Karpas-422 (cell line): ENCODE measurements around the gene BTBD16. TPM values are rescaled to one million over a fixed set of nuclear protein-coding genes. Genes with fewer than 3 reads are reported as not detected.

Source experiments
- DNase-seq: peaks from one replicate; pipeline ENCODE4 v3.0.0-alpha.2; 2015
- H2AFZ ChIP-seq: fragments of 200-600 bp; sonication (generic); 2 replicates; pipeline ENCODE4 v1.6.1; 2014; ENCODE audit warnings: antibody characterized with exemption, low read length, mixed read lengths
- H3K27ac ChIP-seq: fragments of 200-600 bp; sonication (generic); 2 replicates; pipeline ENCODE4 v1.5.1; 2014; ENCODE audit warnings: mild to moderate bottlenecking, low read length, moderate library complexity
- H3K27me3 ChIP-seq: fragments of 200-600 bp; sonication (generic); 2 replicates; pipeline ENCODE4 v1.6.1; 2014; ENCODE audit warnings: low read length, mixed read lengths
- H3K36me3 ChIP-seq: fragments of 200-600 bp; sonication (generic); 2 replicates; pipeline ENCODE4 v1.6.1; 2014; ENCODE audit warnings: low read length, mixed read lengths; ENCODE audit not compliant: insufficient read depth
- H3K4me1 ChIP-seq: fragments of 200-600 bp; sonication (generic); 2 replicates; pipeline ENCODE4 v1.6.1; 2014; ENCODE audit warnings: mild to moderate bottlenecking, low read length, mixed read lengths
- H3K4me2 ChIP-seq: fragments of 200-600 bp; sonication (generic); 2 replicates; pipeline ENCODE4 v1.6.1; 2014; ENCODE audit warnings: low read length, low read depth, mild to moderate bottlenecking; ENCODE audit not compliant: poor library complexity, severe bottlenecking
- H3K4me3 ChIP-seq: fragments of 200-600 bp; sonication (generic); 2 replicates; pipeline ENCODE4 v1.5.1; 2014; ENCODE audit warnings: mild to moderate bottlenecking, antibody characterized with exemption, low read length, mixed read lengths
- H3K79me2 ChIP-seq: fragments of 200-600 bp; sonication (generic); 2 replicates; pipeline ENCODE4 v1.6.1; 2014; ENCODE audit warnings: mild to moderate bottlenecking, low read length, mixed read lengths
- H3K9ac ChIP-seq: fragments of 200-600 bp; sonication (generic); 2 replicates; pipeline ENCODE4 v1.6.0; 2014; ENCODE audit warnings: low read length
- H3K9me2 ChIP-seq: fragments of 200-600 bp; sonication (generic), shearing (Covaris generic); replicated peaks from 2 replicates; pipeline ENCODE4 v1.6.0; 2014; ENCODE audit warnings: mild to moderate bottlenecking, low read length, moderate library complexity; ENCODE audit not compliant: insufficient read depth
- H3K9me3 ChIP-seq: fragments of 300-700, 200-600 bp; sonication (generic); 2 replicates; pipeline ENCODE4 v1.6.1; 2014; ENCODE audit warnings: low read length, mixed read lengths
- H4K20me1 ChIP-seq: fragments of 200-600 bp; sonication (generic); 2 replicates; pipeline ENCODE4 v1.6.1; 2014; ENCODE audit warnings: mild to moderate bottlenecking, antibody characterized with exemption, low read length, low read depth; ENCODE audit not compliant: insufficient read depth
- total RNA-seq: library from RNA; depleted of rRNA; stranded (reverse); fragments of >200 nt; shearing (Covaris generic); gene quantifications from 2 replicates; pipeline ENCODE4 v1.2.3, GENCODE V29; 2014; ENCODE audit warnings: low replicate concordance

BTBD16 gene
- total RNA-seq, 1 experiment from 2014 or later, result not detected

DNA sequence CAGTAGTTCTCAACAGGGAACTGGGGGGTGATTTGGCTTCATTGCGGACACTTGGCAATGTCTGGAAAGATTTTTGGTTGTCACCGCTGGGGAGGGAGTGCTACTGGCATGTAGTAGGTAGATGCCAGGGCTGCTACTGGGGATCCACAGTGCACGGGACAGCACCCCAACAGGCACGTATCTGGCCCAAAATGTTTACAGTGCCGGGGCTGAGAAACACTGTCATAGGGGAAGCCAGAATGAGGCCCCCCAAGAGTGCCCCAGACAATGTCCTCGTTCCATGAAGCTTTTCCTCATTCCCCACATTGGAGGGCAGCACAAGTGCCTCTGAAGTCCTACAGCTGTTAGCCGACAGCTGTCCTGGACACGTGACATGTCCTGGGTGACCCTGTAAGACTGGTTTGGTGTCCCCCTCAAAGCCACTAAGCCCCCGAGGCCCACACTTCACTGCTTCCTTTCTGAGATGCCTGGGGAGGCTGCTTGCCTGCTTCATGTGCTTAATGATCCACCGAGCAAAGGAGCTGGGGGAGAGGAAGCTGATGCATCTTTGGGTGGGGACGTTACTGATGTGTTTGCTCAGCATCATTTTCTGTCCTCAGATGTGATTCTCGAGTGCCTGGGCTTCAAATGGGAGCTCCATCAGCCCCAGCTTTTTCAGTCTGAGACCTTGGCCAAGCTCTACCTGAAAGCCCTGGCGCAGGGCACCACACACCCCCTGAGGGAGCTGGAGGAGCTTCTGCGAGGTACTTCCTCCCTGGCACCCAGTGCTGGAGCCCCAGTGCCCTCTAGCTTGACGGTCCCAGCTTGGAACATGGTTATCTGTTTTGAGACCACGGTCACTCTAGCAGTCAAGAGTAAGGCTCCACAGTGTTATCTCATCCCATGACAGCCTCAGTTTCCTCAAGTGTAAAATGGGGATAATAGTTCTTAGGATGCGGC is 14.7 kb downstream of the BTBD16 start:
- Histone ChIP-seq H3K4me1 (no peaks in the 10 kb centered on the region), H3K27ac (no peak overlapping the region), H3K27me3 (no peaks in the 10 kb centered on the region), H3K79me2 (no peaks in the 10 kb centered on the region), H3K4me3 (no peak overlapping the region), H3K9me3 (no peaks in the 10 kb centered on the region), H2AFZ (no peak overlapping the region), H4K20me1 (no peaks in the 10 kb centered on the region), H3K9me2 (no peaks in the 10 kb centered on the region), H3K36me3 (no peaks in the 10 kb centered on the region), H3K9ac (no peak overlapping the region), H3K4me2 (no peak overlapping the region)
- no peak for DNase-seq

DNA sequence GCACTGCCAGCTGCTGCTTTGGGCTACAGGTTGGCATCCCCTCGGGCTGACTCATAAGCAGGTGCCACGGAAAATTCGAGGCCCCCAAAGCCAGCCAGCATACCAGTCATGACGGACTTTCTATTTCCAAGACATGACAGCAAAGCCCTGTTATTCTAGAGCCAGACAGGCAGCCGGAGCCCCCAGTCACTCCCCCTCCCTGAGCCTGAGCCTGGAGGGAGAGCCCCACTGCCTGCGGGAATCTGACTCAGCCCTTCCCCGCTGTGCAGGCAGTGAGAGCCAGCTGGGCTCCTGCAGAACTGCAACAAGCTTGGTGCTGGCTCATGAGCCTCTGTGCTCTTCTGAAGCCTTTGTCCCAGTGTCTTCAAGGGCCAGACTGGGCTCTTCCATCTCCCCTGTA is 15.8 kb downstream of the BTBD16 start:
- Histone ChIP-seq H3K9me2 (no peaks in the 10 kb centered on the region), H3K79me2 (no peaks in the 10 kb centered on the region), H3K9ac (no peak overlapping the region), H3K4me2 (no peak overlapping the region), H3K27ac (no peak overlapping the region), H2AFZ (no peak overlapping the region), H3K4me1 (no peaks in the 10 kb centered on the region), H3K27me3 (no peaks in the 10 kb centered on the region), H4K20me1 (no peaks in the 10 kb centered on the region), H3K9me3 (no peaks in the 10 kb centered on the region), H3K36me3 (no peaks in the 10 kb centered on the region), H3K4me3 (no peak overlapping the region)
- no peak for DNase-seq

DNA sequence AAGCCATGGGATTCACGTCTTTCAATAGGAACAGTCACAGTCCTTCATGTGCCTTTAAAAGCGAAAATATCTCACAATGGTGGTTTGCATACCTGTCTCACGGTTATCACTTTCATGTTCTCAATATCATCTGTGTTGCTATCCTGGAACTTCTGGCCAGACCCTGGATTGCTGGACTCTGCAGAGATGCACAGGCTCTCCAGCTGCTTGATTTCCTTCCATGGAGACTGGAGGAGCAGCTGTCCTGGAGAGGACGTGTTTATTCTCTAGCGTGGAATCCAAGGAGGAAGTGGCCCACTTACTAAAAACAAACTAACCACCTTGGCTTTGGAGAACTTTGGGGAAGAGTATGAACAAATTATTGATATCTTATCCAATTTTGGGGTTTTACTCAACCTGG is 16.5 kb downstream of the BTBD16 start:
- H3K4me2 ChIP-seq, result no peak overlapping the region
- H4K20me1 ChIP-seq, result no peaks in the 10 kb centered on the region
- no peak overlapping the region for H3K4me3 ChIP-seq
- H3K27ac ChIP-seq, result no peak overlapping the region
- no peak overlapping the region for H2AFZ ChIP-seq
- no peak overlapping the region for H3K9ac ChIP-seq
- H3K9me3 ChIP-seq, result no peaks in the 10 kb centered on the region
- H3K36me3 ChIP-seq, result no peaks in the 10 kb centered on the region
- H3K27me3 ChIP-seq, result no peaks in the 10 kb centered on the region
- no peak for DNase-seq
- H3K79me2 ChIP-seq, result no peaks in the 10 kb centered on the region
- H3K4me1 ChIP-seq, result no peaks in the 10 kb centered on the region
- no peaks in the 10 kb centered on the region for H3K9me2 ChIP-seq

DNA sequence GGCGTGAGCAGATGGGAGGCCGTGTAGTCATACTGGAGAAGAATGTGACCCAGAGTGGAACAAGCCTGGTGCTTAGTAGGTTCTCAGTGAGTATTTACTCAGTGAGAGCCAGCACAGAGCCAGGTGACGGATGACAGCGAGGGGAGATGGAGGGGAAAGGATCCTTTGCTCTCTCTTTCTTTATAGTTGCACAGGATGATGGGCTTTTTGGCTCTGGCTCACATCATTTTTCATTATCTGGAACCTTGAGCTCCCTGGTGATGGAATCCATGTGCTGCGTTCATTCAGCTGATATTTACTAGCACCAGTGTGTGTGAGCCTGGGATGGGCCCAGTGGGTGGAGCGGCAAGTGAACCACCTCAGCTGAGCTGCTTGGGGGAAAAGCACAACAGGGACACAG is 17.2 kb downstream of the BTBD16 start:
- Histone ChIP-seq H3K4me1 (no peaks in the 10 kb centered on the region), H3K9me2 (no peaks in the 10 kb centered on the region), H3K79me2 (no peaks in the 10 kb centered on the region), H3K9me3 (no peaks in the 10 kb centered on the region), H3K9ac (no peak overlapping the region), H4K20me1 (no peaks in the 10 kb centered on the region), H3K4me3 (no peak overlapping the region), H3K27ac (no peak overlapping the region), H3K4me2 (no peak overlapping the region), H2AFZ (no peak overlapping the region), H3K27me3 (no peaks in the 10 kb centered on the region), H3K36me3 (no peaks in the 10 kb centered on the region)
- DNase-seq, result no peak

DNA sequence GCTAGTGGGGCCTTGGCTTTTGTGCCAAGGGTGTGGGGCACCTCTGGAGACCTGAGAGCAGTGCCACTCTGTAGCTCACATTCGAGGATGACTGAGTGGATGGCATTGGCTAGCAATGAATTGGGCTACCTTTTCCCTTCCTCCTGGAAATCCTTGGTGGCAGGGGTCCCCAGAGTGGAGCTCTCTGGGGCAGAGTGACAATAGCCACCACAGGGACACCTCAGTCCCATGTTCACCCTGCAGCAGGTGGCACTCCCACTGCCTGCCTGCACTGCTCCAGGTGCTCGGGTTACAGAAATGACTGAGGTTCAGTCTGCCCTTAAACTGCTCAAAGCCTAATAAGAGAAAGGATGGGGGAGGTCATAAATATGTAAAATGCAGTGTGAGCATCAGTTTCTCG is 17.8 kb downstream of the BTBD16 start:
- H3K4me2 ChIP-seq, result no peak overlapping the region
- H2AFZ ChIP-seq, result no peak overlapping the region
- no peaks in the 10 kb centered on the region for H4K20me1 ChIP-seq
- DNase-seq, result no peak
- H3K4me3 ChIP-seq, result no peak overlapping the region
- no peaks in the 10 kb centered on the region for H3K9me2 ChIP-seq
- H3K36me3 ChIP-seq, result no peaks in the 10 kb centered on the region
- H3K27me3 ChIP-seq, result no peaks in the 10 kb centered on the region
- no peaks in the 10 kb centered on the region for H3K79me2 ChIP-seq
- H3K9ac ChIP-seq, result no peak overlapping the region
- H3K9me3 ChIP-seq, result no peaks in the 10 kb centered on the region
- H3K4me1 ChIP-seq, result no peaks in the 10 kb centered on the region
- H3K27ac ChIP-seq, result no peak overlapping the region

DNA sequence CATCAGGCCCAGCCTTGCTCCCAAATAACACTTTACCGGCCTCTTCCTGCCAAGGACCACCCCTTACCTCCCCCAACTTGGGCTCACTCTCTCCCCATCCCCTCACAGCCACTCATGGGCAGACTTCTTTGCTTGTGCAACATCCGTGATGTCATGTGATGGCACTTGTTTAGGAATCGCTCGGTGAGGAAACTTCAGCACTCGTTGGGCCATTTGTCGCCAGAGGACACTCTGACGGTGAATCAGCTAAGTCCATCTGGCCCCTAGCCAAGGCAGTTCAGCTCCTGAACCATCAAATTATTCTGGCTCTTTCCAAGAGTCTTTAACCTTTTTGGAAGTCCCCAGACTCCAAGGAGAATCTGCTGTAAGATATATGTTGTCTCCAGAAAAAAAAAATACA is 19.2 kb downstream of the BTBD16 start:
- H4K20me1 ChIP-seq, result no peaks in the 10 kb centered on the region
- no peaks in the 10 kb centered on the region for H3K79me2 ChIP-seq
- no peaks in the 10 kb centered on the region for H3K27me3 ChIP-seq
- H3K36me3 ChIP-seq, result no peaks in the 10 kb centered on the region
- H3K9me3 ChIP-seq, result no peaks in the 10 kb centered on the region
- no peak overlapping the region for H2AFZ ChIP-seq
- H3K9ac ChIP-seq, result no peak overlapping the region
- no peaks in the 10 kb centered on the region for H3K9me2 ChIP-seq
- H3K4me1 ChIP-seq, result no peaks in the 10 kb centered on the region
- H3K4me3 ChIP-seq, result no peak overlapping the region
- H3K4me2 ChIP-seq, result no peak overlapping the region
- no peak overlapping the region for H3K27ac ChIP-seq
- no peak for DNase-seq

DNA sequence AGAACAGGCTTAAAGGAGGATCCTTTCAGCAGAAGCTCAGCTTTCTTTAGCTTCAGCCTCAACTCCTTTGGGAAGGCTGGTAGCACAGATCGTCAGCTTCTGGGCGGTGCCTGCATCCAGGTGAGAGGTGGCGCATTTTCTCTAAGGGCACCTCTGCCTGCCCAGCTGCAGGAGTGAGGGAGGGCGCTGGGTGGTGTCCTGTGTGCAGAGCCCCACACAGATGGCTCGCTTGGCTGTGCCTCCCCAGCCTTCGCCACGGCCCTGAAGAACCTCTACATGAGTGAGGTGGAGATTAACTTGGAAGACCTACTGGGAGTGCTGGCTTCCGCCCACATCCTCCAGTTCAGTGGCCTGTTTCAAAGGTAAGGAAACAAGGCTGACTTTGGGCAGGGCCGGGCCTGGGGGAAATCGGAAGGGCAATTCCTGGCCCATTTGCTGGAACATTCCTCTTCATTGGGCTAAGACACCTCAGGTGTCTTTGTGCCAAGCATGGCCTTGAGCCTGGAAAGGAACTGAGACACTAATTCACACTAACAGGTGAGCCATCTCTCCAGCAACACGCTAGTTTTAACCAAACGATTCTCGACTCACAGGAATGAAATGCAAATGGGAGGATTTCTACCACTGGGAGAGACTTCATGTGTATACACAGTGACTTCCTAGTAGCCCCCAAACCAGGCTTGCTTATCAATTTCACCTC is 19.9 kb downstream of the BTBD16 start:
- Histone ChIP-seq H3K9me2 (no peaks in the 10 kb centered on the region), H3K79me2 (no peaks in the 10 kb centered on the region), H3K4me3 (no peak overlapping the region), H3K9ac (no peak overlapping the region), H3K27ac (no peak overlapping the region), H2AFZ (no peak overlapping the region), H3K4me2 (no peak overlapping the region), H3K27me3 (no peaks in the 10 kb centered on the region), H4K20me1 (no peaks in the 10 kb centered on the region), H3K9me3 (no peaks in the 10 kb centered on the region), H3K4me1 (no peaks in the 10 kb centered on the region), H3K36me3 (no peaks in the 10 kb centered on the region)
- DNase-seq, result no peak

DNA sequence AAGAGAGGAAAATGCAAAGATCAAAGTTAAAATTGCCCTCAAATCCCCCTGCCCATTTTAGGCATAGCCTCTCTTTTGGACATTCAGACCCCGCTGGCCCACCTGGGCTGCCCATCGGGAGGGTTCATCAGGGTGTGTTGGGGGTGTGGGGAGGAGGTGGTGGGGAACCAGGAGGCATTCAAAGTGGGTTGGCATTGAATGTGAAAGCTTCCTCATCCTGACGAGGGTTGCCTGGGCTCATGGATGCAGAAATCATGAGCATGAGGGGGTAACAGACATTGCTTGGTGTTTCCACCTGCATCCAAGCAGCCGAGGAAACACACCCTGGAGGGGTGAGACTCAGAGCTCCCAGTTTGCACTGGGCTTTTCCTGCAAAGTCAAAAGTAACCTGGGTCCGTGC is 20.6 kb downstream of the BTBD16 start:
- H3K27me3 ChIP-seq, result no peaks in the 10 kb centered on the region
- no peak for DNase-seq
- no peaks in the 10 kb centered on the region for H3K36me3 ChIP-seq
- no peaks in the 10 kb centered on the region for H3K9me3 ChIP-seq
- no peaks in the 10 kb centered on the region for H3K9me2 ChIP-seq
- no peaks in the 10 kb centered on the region for H3K4me1 ChIP-seq
- H2AFZ ChIP-seq, result no peak overlapping the region
- no peak overlapping the region for H3K4me3 ChIP-seq
- H3K79me2 ChIP-seq, result no peaks in the 10 kb centered on the region
- H3K27ac ChIP-seq, result no peak overlapping the region
- no peak overlapping the region for H3K4me2 ChIP-seq
- no peak overlapping the region for H3K9ac ChIP-seq
- H4K20me1 ChIP-seq, result no peaks in the 10 kb centered on the region
